HG03558 (cell line): ENCODE results near the gene MAP3K10.
"Not testable (repeated sequence)": the region's sequence is repeated elsewhere in the genome, so short reads cannot be mapped to it uniquely, and the experiment has no call there.

ENCODE experiments used
- ATAC-seq: cut with Tn5 transposase; IDR thresholded peaks from one replicate; pipeline ENCODE4 v1.9.1; 2021; ENCODE audit warnings: moderate number of reproducible peaks; ENCODE audit not compliant: unreplicated experiment; ENCODE audit errors: extremely low read depth

Gene MAP3K10

DNA sequence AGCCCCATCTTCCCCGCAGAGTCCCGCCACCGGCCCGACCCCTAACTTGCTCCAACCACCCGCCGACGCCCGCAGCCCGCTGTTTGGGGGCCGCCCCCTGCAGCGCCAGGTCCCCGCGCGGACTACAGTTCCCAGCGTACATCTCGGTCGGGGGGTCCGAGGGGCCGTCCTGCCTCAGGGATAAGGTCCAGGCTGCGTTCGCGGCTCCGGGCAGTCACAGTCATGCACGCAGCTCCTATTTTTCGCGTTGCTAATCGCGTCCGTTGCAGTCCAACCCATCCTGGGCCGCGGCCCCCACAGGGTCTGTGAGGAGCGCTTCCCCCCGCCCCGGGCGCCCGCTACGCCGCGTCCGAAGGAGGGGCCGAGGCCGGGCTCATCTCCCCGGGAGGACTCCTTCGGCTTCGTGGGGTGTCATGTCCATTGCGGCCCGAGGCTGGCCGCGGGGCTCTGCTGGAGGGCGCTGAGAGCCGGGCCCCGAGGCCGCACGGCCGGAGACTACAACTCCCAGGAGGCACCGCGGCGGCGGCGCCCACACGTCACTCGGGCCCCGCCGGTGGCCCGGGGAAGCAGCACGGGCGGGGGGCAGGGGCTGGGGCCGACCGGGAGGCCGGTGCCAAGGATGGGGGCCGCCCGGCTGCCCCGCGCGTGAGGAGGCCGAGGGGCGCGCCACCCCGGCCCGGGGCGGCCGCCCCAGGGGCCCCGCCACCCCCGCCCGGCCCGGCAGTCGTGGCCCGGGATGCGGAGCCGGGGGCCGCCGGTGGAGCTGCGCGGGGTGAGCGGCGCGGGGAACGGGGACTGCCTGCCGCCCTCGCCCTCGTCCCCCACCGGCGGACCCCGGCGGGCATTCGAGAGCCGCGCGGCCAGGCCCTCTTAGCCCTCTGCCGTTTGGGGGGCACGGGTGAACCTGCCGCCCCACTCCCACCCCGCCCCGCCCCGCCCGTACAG is at the start of gene MAP3K10:
TSS of gene MAP3K10 (plus strand) at position 536 of the 945 bp plus-strand sequence. CDS start 606 bp downstream, outside the sequence.
- no peak for ATAC-seq

DNA sequence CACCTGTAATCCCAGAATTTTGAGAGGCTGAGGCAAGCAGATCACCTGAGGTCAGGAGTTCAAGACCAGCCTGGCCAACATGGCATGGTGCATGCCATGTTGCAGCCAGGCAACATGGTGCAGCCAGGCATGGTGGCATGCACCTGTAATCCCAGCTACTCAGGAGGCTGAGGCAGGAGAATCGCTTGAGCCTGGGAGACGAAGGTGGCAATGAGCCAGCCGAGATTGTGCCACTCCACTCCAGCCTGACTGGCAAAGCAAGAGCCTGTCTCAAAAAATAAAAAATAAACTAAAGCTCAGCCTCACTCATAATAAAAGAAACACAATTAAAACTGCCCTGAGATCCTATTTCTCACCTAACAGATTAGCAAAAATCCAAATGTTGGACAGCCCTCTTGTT is 49.7 kb upstream of the MAP3K10 start:
- no peak for ATAC-seq

DNA sequence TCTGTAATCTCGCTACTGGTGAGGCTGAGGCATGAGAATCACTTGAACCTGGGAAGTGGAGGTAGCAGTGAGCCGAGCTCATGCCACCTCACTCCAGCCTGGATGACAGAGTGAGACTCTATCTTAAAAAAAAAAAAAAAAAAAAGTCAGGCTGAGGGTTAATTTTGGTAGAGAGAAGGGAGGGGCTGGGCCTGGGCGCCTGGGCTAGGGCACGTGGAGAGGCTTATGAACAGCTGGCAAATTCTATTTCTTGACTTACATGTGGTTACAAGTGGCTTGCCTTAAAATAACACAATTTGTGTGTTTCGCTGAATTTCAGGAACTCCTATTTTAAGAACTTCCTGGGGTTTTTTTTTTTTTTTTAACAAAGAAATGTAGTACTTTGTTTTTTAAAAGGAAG is 47.6 kb upstream of the MAP3K10 start:
- no peak for ATAC-seq

DNA sequence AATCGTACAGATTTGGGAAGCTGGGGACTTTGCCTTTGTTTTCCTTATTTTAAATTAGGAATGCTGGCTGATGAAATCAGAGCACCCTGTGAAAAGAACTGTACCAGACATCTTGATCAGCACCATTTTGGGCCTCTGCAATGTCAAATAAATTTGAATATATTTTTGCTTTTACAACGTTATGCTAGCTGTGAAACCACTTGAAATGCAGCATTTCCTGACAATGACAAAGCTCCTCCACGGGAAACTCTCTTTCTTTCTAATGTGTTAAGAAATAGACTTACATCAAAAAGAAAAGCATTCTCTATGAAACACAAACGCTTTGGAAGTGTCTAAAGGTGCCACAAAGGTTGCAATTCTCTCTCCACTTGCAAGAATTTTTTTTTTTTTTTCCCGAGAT is 47.1 kb upstream of the MAP3K10 start:
- ATAC-seq: no peak

DNA sequence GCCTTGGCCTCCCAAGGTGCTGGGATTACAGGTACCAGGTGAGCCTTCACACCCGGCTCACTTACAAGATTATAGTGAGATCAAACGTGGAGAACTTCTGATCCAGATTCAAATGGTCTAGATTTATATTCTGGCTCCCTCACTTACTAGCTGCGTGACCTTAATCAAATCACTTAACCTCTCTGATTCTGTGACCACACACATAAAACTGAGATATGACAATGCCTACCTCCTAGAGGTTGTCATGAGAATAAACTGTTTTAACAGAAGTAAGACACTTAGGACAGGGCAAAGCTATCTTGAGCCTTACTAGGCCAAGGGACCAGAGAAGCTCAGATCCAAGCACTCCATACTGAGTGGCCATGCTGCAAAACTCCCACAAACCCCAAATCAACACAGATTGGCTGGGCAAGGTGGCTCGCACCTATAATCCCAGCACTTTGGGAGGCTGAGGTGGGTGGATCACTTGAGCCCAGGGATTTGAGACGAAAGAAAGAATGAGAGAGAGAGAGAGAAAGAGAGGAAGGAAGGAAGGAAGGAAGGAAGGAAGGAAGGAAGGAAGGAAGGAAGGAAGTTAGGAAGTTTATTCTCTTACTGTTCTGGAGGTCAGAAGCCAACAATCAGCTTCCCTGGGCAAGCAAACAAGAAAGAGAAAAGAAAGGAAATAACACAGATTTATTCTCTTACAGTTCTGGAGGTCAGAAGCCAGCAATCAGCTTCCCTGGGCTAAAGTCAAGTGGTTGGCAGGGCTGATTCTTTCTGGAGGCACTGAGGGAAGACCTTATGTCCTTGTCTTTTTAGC is 46.1 kb upstream of the MAP3K10 start:
- no peak for ATAC-seq

DNA sequence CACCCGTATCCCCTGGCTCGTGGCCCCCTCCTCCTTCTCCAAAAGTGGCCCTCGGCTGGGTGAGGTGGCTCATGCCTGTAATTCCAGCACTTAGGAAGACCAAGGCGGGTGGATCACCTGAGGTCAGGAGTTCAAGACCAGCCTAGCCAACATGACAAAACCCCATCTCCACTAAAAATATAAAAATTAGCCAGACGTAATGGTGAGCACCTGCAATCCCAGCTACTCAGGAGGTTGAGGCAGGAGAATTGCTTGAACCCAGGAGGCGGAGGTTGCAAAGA is 45.5 kb upstream of the MAP3K10 start:
- not testable (repeated sequence) for ATAC-seq

DNA sequence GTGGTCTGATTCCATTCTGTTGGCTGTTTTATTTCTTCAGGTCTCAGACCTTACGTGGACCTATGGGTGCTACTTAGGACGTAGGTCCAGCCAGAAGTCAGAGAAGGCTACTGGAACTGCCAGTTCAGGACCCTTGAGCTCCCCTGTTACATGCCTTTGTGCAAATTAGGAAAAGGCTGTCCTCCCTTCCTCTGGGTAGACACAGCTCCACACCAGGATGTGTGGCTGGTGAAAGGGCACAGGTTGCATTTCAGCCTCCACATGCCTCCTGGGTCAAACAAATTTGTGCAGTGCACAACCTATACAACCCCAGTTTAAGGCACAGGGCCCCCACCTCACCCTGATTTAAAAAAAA is 43.9 kb upstream of the MAP3K10 start:
- ATAC-seq: no peak

DNA sequence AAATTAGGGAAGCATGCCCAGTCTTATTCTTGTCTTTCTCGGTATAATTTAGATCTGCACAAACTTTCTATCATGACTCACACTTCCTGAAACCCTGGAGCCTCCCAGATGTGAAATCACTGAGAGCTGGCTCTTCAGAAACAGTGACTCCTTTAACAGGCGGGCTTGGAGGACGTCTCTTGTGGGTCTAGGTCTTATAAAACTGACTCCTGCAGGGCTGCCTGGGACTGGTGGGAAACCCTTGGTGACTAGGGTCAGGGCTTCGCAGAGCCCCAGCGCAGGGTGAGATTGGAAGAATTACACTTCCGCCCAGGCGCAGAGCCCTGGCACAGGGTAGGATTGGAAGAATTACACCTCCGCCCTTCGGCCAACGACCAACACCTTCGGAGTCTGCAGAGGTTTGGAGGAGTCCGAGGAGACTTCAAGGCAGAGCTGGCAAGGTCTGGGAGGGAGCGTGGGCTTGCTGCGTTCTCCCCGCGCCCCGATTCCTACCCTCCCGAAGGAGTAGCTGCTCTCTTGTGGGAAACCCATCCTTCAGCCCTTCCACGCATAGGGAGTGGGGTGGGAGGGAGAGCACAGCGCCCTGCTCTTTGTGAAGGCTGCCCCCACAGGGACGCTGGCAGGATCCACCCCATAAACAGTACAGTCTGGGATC is 43.4 kb upstream of the MAP3K10 start:
- ATAC-seq: no peak

DNA sequence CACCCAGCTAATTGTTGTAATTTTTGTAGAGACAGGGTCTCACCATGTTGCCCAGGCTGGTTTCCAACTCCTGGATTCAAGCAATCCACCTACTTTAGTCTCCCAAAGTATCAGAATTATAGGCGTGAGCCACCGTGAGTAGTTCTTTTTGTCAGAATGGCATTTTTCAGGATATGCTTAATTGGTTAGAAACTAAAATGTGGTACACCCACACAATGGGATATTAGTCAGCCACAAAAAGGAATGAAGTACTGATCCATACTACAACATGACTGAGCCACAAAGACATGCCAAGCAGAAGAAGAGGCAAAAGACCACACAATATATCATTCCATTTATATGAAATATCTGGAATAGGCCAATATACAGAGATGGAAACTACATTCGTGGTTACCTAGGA is 41.7 kb upstream of the MAP3K10 start:
- no peak for ATAC-seq

DNA sequence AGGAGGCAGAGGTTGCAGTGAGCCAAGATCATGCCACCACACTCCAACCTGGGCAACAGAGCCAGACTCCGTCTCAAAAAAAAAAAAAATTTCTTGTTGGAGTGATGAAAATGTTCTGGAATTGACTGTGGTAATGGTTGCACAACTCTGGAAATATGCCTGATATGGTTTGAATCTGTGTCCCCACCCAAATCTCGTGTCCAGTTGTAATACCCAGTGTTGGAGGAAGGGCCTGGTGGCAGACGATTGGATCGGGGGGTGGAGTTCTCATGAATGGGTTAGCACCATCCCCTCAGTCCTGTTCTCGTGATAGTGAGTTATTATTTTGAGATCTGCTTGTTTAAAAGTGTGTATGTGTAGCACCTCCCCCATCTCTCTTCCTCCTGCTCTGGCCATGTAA is 41.1 kb upstream of the MAP3K10 start:
- no peak for ATAC-seq

DNA sequence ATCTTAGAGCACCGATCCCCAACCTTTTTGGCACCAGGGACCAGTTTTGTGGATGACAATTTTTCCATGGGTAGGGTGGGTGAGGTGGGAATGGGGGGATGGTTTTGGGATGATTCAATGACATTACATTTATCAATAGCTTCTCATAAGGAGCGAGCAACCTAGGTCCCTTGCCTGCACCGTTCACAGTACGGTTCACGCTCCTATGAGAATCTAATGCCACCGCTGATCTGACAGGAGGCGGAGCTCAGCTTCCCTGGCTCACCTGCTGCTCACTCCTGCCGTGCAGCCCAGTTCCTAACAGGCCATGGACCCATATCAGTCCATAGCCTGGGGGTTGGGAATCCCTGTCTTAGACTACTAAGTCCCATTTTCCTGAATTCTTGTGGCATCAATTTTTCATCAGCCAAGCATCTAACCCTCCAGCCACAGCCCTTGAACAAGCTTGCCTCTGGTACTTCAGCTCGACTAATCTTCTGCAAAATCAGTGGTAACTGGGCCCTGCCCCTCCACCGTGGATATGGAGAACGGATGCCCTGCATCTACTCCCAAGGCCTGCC is 37.0 kb upstream of the MAP3K10 start:
- no peak for ATAC-seq

DNA sequence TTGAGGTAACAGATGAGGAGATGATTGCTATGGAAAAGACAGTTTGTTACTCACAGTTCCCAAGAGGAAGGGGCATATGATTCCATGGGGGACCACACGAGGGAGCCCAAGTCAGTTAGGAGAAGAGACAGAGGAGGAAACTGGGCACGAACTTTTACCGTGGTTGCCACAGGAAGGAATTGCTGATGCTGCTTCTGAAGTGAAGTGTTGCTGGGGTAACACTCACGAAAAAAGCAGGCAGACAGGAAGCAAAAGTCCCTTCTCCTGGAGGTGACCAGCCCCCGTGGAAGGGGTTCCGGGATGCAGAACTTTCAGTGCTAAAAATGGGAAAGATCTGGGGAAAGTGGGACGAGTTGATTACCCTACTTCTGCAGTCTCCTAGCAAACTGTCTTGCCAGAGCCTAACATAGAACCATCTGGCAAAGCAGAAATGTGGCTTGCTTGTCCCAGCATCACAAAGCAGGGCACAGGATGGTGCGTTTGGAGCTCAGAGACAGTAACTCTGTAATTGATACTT is 35.4 kb upstream of the MAP3K10 start:
- ATAC-seq: no peak

DNA sequence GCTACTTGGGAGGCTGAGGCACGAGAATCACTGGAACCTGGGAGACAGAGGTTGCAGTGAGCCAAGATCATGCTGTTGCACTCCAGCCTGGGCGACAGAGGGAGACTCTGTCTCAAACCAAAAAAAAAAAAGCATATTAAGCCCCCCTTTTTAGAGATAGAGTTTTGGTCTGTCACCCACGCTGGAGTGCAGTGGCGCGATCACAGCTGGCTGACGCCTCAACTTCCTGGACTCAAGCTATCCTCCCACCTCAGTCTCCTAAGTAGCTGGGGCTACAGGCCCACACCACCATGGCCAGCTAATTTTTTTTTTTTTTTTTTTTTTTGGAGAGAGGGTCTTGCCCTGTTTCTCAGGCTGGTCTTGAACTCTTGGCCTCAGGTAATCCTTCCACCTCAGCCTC is 34.2 kb upstream of the MAP3K10 start:
- no peak for ATAC-seq

DNA sequence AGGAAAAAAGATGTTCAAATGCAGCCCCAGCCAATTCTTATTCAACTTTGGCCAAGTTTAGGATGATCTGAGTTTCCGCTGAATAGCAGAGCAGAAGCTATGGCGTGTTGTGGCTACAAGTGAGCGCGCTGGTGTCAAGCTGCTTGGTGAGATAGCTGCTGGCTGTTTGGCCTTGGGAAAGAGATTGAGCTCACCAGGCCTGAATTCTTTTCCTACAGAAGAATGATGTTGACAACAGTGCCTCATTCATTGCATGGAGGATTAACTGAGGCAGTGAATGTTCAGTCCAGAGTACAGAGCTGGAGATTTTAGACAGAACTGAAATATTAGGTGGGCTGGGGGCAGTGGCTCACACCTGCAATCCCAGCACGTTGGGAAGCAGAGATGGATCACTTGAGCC is 31.5 kb upstream of the MAP3K10 start:
- no peak for ATAC-seq

DNA sequence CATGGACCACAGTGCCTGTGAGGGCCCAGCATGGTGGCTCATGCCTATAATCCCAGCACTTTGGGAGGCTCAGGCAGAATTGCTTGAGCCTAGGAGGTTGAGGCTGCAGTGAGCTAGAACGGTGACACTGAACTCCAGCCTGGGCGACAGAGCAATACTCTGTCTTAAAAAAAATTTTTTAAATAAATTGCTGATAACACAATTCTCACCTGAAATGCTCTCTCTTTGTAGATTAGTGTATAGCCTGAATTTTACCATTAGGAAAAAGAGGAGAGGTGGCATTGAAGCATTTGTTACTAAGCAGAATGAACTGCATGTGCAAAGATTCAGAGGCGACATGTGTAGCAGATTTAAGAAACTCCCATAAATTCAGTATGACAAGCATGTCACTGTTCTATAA is 29.1 kb upstream of the MAP3K10 start:
- ATAC-seq: no peak

DNA sequence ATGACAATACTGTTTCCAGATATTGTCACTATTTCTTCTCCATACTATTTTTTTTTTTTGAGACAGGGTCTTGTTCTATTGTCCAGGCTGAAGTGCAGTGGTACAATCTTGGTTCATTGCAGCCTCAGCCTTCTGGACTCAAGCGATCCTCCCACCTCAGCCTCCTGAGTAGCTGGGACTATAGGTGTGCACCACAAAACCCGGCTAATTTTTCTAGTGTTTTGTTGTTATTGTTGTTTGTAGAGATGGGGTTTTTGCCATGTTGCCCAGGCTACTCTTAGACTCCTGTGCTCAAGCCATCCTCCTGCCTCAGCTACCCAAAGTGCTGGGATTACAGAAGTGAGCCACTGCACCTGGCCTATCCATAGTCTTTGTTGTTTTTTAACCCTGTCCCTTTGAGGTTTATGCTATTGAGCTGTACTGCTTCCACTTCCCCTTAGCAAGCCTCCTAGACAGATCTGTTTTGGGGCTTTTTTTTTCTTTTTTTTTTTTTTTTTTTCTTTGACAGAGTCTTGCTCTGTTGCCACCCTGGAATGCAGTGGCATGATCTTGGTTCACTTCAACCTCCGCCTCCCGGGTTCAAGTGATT is 27.6 kb upstream of the MAP3K10 start:
- no peak for ATAC-seq

DNA sequence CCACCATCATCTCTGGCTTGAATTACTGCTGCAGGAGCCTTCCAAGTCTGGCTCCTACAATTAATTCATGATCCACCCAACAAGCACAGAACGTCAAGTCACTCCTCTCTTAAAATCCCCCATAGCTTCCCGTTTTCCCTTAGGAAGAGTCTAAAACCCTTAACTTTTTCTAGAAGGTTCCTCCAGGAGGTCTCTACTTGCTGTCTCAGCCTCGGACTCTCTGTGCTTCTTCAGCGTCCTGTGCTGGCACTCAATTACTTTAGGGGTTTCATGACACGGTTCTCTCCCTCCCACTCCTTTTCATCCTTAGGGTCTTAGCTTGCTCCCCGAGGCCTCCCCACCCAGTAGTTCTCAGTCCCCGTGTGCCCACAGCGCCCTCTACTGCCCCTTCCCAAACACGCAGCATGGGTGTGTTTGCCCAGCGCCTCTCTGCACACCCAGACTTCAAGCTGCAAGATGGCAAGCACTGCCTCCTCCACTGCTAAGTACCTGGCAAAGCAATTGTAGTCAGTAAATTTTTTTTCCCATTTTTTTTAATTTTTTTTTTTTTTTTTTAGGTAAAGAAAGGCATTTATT is 25.8 kb upstream of the MAP3K10 start:
- no peak for ATAC-seq

DNA sequence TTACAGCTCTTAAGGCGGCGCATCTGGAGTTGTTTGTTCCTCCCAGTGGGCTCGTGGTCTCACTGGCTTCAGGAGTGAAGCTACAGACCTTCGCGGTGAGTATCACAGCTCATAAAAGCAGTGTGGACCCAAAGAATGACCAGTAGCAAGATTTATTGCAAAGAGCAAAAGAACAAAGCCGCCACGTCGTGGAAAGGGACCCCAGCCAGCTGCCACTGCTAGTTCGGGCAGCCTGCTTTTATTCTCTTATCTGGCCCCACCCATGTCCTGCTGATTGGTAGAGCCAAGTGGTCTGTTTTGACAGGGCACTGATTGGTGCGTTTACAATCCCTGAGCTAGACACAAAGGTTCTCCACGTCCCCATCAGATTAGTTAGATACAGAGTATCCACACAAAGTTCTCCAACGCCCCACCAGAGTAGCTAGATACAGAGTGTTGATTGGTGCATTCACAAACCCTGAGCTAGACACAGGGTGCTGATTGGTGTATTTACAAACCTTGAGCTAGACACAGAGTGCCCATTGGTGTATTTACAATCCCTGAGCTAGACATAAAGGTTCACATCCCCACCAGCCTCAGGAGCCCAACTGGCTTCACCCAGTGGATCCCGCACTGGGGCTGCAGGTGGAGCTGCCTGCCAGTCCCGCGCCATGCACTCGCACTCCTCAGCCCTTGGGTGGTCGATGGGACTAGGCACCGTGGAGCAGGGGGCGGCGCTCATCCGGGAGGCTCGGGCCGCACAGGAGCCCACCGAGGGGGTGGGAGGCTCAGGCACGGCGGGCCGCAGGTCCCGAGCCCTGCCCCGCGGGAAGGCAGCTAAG is 21.5 kb upstream of the MAP3K10 start:
- not testable (repeated sequence) for ATAC-seq
